NCI-H2227 (cell line): ENCODE measurements around the gene ZKSCAN5.
"Not testable (repeated sequence)": the region's sequence is repeated elsewhere in the genome, so short reads cannot be mapped to it uniquely, and the experiment has no call there.

Source experiments
- DNase-seq: peaks from one replicate; lab custom pipeline; 2025; ENCODE audit not compliant: unreplicated experiment; lab: John Stamatoyannopoulos, UW

The ZKSCAN5 gene

DNA sequence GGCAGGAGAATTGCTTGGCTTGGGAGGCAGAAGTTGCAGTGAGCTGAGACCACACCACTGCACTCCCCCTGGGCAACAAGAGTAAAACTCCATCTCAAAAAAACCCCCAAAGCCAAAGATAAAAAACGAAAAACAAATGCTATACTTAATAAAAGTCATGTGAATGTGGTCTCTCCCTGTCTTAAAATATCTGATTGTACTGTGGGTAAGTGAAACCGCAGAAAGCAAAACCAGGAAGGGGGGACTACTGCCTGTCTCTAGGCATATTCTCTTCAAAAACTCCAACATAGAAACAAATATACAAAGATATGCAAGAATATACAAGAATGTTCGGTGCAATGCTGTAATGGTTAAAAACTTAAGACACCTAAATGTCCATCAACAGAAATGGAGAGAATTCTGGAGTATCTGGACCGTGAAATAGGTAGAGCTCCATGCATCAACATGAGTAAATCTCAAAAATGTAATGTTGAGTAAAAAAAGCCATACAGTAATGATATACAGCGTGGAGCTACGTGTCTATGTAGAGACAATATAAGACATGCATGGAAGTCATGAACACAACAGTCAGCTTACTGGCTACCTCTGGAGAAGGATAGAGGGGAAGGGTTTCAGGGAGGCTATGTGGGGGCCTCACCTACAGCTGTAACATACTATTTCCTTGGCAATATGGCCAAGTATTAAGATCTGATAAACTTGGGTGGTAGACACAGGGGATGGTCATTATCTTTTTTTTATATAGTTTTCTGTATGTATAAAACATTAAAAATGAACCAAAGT lies 6.5 kb upstream of the ZKSCAN5 start:
- DNase-seq, result no peak

DNA sequence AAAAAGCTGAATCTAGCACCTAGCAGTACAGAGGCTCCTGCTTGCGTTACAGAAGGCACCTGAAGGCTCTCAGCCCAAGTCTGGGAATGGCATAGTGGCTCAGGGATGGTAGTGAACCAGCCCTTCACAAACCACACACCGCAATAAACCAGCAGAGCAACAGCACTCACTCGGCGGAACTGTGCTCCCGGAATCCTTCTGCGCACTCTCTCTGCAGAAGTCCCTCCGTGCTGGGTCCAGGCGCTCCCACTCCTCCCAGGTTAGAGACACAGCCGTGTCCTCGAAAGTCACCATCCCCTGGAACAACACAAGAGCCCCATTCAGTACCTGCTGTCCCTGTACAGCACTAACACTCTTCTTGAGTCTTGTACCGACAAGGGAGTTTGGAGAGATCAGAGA lies 5.9 kb upstream of the ZKSCAN5 start:
- no peak for DNase-seq

DNA sequence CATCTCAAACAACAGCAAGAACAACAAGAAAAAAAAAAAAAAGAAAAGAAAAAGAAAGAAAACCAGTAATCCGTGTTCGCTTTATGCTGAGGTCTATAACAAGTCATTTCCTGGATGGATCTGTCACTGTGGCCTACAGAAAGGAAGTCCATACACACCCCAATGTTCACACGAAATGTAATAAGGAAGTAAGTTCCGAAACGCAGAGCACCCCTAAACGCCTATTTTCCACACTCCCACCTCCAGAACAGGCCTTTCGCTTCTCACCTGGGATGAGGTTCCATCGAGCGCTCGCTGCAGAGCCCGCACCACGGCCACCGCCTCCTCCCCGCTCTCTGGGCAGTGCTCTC lies 5.1 kb upstream of the ZKSCAN5 start:
- DNase-seq, result no peak

DNA sequence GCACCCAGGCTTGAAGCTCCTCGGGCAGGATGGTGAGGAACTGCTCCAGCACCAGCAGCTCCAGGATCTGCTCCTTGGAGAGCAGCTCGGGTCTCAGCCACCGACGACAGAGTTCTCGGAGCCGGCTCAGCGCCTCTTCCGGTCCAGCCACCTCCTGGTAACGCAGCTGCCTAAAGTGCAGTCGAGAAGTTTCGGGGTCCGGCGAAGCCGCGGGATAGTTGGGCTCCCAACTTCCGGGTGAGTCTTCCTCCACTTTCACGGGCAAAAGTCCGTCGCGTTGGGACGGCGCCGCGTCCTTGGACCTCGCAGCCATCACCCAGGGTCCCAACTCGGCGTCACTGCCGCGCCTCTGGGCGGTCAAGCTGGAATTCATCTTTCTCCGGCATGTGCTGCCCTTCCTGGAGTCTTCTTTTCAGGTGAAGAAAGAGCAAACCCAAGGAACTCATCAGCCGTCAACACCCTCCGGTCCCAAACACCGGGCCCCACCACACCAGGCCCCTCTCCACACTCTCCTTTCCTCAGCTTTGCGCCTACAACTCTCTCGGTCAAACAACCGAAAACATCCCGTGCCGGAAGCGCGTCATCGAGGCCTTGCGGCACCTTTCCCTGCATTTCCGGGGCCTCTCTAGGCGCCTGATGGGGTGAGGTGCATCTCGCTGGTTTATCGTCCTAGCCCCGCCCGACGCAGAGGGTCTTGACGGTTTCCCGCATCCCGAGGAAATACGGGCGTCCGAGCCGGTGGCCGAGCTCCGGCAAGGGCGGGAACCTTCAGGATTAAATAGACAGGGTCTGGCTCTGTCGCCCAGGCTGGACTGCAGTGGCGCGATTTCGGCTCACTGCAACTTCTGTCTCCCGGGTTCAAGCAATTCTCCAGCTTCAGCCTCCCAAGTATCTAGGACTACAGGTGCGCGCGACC lies 4.5 kb upstream of the ZKSCAN5 start, which contains the start of gene ZNF394:
Gene ZNF394 (minus strand): TSS at position 561 of the 916 bp plus-strand sequence. CDS start 188 bp downstream, at position 373.
- DNase-seq, result peak; percentile 97

DNA sequence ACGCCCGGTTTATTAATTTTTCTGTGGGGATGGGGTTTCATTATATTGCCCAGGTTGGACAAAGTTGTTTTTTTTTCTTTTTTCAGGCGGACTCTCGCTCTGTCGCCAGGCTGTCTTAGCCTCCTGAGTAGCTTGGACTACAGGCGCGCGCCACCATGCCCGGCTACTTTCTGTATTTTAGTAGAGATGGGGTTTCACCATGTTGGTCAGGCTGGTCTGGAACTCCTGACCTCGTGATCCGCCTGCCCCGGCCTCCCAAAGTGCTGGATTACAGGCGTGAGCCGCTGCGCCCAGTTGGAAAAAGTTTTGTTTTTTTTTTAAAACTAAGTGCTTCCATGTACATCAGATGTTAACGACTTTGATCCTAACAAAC lies 3.8 kb upstream of the ZKSCAN5 start:
- DNase-seq, result no peak

DNA sequence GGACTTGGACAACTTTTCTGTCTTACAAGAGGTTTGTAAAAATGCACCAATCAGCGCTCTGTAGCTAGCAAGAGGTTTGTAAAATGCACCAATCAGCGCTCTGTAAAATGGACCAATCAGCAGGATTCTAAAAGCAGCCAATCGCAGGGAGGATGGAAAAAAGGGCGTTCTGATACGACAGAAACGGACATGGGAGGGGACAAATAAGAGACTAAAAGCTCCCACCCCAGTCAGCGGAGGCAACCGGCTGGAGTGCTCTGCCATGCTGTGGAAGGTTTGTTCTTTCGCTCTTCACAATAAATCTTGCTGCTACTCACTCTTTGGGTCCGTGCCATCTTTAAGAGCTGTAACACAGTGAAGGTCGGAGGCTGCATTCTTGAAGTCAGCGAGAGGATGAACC lies 3.2 kb upstream of the ZKSCAN5 start:
- peak; percentile 26 for DNase-seq

DNA sequence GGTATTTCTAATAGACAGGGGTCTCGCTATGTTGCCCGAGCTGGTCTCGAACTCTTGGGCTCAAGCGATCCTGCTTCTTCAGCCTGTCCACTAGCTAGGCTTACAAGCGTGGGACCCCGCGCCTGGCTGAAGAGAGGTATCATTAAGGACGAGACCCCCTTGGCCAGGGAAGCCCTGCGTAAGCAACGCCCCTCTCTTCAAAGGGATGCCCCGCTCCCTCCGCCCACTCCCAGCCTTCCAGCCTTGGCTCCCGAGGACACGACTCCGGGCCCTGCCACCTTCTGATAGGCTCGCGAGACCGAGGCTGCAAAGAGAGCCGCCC lies 220 bp upstream of the ZKSCAN5 start:
- peak; percentile 99 for DNase-seq

DNA sequence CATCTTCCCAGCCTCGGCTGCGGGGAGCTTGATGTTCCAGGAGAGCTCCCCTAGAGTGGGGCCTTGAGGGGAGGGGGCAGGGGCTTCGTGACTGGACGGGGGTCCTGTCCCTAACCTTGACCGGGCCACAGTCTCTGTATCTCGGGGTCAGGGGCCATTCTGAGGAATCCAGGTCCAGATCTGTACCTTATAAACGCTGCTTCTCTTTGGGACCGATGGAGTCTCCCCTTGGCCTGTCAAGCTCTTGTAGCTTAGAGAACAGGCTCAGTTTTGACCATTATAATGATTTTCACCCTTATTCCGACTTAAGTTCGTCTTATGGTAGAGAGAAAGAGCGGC lies 831 bp downstream of the ZKSCAN5 start:
- DNase-seq, result no peak

DNA sequence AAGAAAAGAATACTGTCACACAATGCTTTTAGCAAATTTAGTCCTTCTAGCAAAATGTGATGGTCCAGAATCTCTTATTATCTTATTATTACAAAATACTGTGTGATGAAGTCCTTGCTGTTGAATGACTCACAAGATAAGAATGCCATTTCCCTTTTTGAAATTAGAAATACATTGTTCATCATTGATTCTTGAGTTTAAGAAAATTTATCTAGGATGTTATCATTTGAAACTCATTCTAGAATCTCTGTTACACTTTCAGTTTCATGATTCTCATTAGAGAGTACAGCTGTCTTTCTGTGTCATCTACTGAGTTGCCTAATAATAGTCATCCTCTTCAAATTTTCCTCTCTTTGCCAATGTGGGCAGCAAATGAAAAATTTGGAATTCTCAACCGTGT lies 9.6 kb downstream of the ZKSCAN5 start:
- DNase-seq, result no peak

DNA sequence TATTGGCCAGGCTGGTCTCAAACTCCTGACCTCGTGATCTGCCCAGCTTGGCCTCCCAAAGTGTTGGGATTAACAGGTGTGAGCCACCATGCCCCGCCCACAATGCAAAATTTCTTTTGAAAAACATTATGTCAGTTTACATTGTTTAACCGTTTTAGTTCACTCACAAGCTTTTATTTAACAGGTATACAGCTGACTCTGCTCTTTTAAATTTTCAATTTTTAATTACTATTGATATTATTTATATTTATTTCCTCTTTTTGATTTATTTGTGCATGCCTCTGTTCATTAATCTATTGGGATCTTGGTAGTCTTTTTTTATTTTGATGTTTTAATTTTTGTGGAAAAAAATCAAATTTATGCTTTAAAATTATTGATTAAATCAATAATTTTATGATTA lies 16.9 kb downstream of the ZKSCAN5 start:
- no peak for DNase-seq

DNA sequence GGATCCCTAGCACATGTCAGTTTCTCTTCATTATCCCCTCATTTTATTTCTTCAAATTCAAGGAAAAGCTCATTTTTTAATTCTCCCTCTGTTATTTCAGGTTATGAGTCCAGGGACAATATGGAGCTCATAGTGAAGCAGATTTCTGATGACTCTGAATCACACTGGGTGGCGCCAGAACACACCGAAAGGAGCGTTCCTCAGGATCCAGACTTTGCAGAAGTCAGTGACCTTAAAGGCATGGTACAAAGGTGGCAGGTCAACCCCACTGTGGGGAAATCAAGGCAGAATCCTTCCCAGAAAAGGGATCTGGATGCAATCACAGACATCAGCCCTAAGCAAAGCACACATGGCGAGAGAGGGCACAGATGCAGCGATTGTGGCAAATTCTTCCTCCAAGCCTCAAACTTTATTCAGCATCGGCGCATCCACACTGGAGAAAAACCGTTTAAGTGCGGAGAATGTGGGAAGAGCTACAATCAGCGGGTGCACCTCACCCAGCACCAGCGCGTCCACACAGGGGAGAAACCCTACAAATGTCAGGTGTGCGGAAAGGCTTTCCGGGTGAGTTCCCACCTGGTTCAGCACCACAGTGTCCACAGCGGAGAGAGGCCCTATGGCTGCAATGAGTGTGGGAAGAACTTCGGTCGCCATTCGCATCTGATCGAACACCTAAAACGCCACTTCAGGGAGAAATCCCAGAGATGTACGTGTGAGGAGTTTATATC lies 21.4 kb downstream of the ZKSCAN5 start:
- DNase-seq, result no peak

DNA sequence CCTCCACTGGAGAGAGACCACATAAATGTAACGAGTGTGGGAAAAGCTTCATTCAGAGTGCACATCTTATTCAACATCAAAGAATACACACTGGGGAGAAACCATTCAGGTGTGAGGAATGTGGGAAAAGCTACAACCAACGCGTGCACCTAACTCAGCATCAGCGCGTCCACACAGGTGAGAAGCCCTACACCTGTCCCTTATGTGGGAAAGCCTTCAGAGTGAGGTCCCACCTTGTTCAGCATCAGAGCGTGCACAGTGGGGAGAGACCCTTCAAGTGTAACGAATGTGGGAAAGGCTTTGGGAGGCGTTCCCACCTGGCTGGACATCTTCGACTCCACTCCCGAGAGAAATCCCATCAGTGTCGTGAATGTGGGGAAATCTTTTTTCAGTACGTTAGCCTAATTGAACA lies 26.9 kb downstream of the ZKSCAN5 start:
- DNase-seq, result no peak

DNA sequence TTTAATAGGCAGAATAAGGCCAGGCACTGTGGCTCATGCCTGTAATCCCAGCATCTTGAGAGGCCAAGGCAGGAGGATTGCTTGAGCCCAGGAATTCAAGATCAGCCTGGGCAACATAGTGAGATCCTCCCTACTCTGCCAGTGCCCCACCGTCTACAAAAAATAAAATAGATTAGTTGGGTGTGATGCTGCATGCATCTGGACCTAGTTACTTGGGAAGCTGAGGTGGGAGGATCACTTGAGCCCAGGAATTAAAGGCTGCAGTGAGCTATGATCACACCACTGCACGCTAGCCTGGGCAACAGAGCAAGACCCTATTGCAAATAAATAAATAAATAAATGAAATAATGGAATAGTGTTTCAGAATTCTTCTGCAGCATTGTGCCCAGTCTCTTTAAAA lies 31.2 kb downstream of the ZKSCAN5 start:
- DNase-seq, result no peak

DNA sequence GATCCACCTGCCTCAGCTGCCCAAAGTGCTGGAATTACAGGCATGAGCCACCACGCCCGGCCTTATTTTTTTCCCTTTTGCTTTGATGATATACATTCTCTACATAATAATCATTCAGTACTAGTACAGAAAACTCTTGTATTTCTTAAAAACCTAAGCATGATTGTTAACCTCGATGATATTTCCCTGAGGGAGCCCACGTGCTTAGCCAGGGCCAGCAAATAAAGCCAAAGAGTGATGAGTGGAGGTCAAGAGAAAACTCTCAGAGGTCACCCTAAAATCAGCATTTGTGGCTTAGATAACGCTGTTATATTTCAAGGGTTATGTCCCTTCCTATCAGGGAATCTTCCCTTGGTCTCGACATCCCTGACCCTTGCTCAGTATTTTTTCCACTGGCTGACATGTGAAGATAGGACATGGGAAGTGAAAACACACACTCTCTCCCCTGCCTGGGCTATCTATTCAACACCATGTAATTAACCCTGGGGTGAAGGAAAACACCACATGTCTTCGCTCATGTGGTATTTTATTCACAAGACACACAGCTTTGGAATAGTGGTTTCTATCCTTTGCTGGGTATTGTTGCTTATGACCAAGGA lies 34.9 kb downstream of the ZKSCAN5 start:
- no peak for DNase-seq

DNA sequence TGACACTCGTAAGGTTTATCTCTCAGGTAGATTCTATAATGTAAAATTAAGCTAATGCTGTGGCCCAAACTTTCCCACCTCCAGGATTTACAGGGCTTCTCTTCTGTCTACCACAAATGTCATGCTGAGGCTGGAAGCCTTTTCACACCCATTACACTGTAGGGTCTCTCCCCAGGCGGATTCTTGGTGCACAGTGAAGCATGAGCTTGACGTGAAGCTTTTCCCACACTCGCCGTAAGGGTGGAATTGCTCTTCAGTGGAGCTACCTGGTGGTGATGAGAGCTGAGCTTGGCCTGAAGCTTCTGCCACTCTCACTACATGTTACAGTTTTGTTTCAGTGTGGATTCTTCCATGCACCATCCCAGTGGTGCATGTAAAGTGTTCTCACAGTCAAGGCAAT lies 36.1 kb downstream of the ZKSCAN5 start:
- DNase-seq, result no peak

DNA sequence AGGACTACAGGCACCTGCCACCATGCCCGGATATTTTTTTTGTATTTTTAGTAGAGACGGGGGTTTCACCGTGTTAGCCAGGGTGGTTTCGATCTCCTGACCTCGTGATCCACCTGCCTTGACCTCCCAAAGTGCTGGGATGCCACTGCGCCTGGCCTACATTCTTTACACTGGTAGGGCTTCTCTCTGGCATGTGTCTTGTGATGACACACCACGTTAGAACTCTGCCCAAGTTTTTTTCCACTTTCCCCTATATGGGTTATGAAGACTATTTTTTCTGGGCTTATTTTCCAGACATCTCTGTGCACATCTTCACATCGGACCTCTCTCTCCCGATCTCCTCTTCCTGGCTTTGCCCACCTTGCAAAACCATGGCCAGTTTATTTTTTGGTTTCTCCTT lies 36.8 kb downstream of the ZKSCAN5 start:
- DNase-seq, result no peak

DNA sequence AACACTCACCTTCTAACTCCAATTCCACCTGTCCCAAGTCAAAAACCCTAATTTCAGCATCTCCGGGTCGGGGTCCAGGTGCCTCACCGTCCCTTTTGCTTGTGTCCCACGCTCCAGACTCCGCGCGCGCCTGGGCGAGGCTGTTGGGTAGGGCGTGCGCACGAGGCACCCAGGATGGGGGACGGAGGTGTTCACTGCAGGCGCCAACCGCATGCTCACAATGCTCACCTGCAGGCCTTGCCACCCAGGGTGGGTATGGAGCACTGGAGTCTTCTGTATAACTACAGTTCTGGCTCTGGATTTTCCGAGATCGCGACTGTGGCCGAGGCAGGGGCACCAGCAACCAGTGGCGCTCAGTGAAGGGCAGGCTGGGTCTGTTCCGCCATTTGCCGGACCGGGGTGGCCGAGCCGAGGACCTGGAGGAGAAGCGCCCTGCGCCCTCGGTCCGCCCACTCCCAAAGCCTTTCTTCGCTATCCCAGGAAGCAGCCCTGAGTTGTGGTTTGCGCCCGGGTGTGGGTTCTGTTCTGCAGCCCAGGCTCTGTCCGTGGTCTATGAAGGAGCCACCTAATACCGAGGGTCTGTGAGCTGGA lies 38.7 kb downstream of the ZKSCAN5 start:
- DNase-seq, result no peak

DNA sequence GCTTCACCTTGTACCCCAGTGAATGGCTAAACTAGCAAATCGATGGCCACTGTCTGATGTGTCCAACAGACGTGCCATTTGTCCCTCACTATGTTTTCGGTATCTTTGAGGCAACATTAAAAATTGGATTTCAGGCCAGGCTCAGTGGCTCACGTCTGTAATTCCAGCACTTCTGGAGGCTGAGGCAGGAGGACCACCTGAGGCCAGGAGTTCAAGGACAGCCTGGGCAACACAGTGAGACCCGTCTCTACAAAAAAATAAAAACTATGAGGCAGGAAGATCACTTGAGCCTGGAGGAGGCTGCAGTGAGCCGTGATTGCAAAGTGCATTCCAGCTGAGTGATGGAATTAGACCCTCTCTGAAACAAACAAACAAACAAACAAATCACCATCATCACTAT lies 39.5 kb downstream of the ZKSCAN5 start:
- no peak for DNase-seq

DNA sequence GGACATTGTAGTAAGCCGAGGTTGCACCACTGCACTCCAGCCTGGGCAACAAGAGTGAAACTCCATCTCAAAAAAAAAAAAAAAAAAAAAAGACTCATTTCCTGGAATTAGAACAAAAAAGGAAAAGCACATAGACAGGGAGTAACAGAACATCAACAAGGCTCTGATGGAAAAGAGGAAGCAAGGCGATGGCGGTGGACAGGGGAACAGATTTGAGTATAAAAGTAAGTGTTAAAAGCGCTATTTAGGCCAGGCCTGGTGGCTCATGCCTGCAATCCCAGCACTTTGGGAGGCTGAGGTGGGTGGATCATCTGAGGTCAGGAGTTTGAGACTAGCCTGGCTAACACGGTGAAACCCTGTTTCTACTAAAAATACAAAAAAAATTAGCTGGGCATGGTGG lies 40.8 kb downstream of the ZKSCAN5 start:
- DNase-seq, result not testable (repeated sequence)

DNA sequence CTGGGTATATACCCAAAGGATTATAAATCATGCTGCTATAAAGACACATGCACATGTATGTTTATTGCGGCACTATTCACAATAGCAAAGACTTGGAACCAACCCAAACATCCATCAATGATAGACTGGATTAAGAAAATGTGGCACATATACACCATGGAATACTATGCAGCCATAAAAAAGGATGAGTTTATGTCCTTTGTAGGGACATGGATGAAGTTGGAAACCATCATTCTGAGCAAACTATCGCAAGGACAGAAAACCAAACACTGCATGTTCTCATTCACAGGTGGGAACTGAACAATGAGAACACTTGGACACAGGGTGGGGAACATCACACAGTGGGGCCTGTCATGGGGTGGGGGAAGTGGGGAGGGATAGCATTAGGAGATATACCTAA lies 45.1 kb downstream of the ZKSCAN5 start:
- not testable (repeated sequence) for DNase-seq

DNA sequence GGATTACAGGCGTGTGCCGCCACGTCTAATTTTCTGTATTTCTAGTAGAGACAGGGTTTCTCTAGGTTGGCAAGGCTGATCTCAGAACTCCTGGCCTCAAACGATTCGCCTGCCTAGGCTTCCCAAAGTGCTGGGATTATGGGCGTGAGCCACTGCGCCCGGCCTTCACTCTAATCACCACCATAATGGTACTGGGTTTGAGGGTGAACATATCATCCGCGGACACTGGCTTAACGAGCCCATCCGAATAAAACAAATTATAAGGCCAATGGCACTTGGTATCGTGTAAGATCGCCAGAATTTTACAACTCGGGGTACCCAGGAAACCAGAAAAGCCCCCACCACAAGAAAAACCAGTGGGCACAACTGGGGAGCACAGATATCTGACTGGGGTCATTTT lies 46.9 kb downstream of the ZKSCAN5 start:
- no peak for DNase-seq
